OCI-LY7 (cell line): Measurements from ENCODE around the gene IQSEC2. TPM values are rescaled to one million over a fixed set of nuclear protein-coding genes. Genes with fewer than 3 reads are reported as not detected.

ENCODE experiments used
- BruUV-seq: library from RNA; stranded (reverse); fragments of 400-500 nt; replicated peaks from 2 replicates; lab custom pipeline; 2021; lab: Mats Ljungman, UMichigan
- CTCF ChIA-PET: fragments of 300-600 bp; sonication (Branson Sonifier 250); formaldehyde crosslinking; loops from one replicate; lab custom pipeline; 2022; ENCODE audit warnings: antibody characterized with exemption; ENCODE audit not compliant: unreplicated experiment; lab: Charles Lee
- POLR2A ChIA-PET: fragments of 300-600 bp; sonication (Branson Sonifier 250); formaldehyde crosslinking; loops from one replicate; lab custom pipeline; 2022; ENCODE audit warnings: antibody characterized with exemption; lab: Charles Lee
- DNase-seq: peaks from one replicate; pipeline ENCODE4 v3.0.0-alpha.2; 2015; ENCODE audit warnings: low spot score
- H2AFZ ChIP-seq: fragments of 200-600 bp; sonication (generic), shearing (Covaris generic); 2 replicates; pipeline ENCODE4 v1.6.1; 2014; ENCODE audit warnings: mild to moderate bottlenecking, antibody characterized with exemption, low read length, moderate library complexity
- H3K27ac ChIP-seq: fragments of 200-600 bp; sonication (generic); 2 replicates; pipeline ENCODE4 v1.5.1; 2014; ENCODE audit warnings: mixed run types, low read depth, mild to moderate bottlenecking, moderate library complexity, low read length, inconsistent platforms; ENCODE audit not compliant: poor library complexity, severe bottlenecking
- H3K36me3 ChIP-seq: fragments of 200-600 bp; sonication (generic); 2 replicates; pipeline ENCODE4 v1.6.1; 2014; ENCODE audit warnings: mild to moderate bottlenecking, antibody characterized with exemption, low read length, moderate library complexity, mixed read lengths; ENCODE audit not compliant: insufficient read depth
- H3K4me1 ChIP-seq: fragments of 200-600 bp; sonication (generic); 2 replicates; pipeline ENCODE4 v1.5.1; 2014; ENCODE audit warnings: mild to moderate bottlenecking, low read length; ENCODE audit not compliant: insufficient read depth, poor library complexity, severe bottlenecking
- H3K4me2 ChIP-seq: fragments of 200-600 bp; sonication (generic); 2 replicates; pipeline ENCODE4 v1.6.1; 2014; ENCODE audit warnings: mild to moderate bottlenecking, low read length
- H3K4me3 ChIP-seq: fragments of 200-600 bp; sonication (generic); 2 replicates; pipeline ENCODE4 v1.5.1; 2014; ENCODE audit warnings: mild to moderate bottlenecking, low read depth, low read length; ENCODE audit not compliant: poor library complexity, severe bottlenecking
- H3K79me2 ChIP-seq: fragments of 200-600 bp; sonication (generic); 2 replicates; pipeline ENCODE4 v1.6.1; 2016; ENCODE audit warnings: low read depth, mild to moderate bottlenecking, low read length, moderate library complexity, mixed read lengths; ENCODE audit not compliant: insufficient read depth
- H3K9me2 ChIP-seq: fragments of 200-600 bp; sonication (generic); 2 replicates; pipeline ENCODE4 v1.6.1; 2016; ENCODE audit warnings: mild to moderate bottlenecking, low read length, mixed read lengths; ENCODE audit not compliant: insufficient read depth
- H3K9me3 ChIP-seq: fragments of 200-600 bp; sonication (generic); 2 replicates; pipeline ENCODE4 v1.6.1; 2014; ENCODE audit warnings: mild to moderate bottlenecking, mixed run types, low read length, mixed read lengths
- H4K20me1 ChIP-seq: fragments of 200-600 bp; sonication (generic); 2 replicates; pipeline ENCODE4 v1.6.1; 2014; ENCODE audit warnings: mild to moderate bottlenecking, antibody characterized with exemption, low read length, moderate library complexity, mixed read lengths; ENCODE audit not compliant: insufficient read depth
- CTCF ChIP-seq: fragments of 200-600 bp; sonication (generic); conservative IDR thresholded peaks from 2 replicates; pipeline ENCODE4 v1.5.1; 2014; ENCODE audit warnings: mild to moderate bottlenecking, antibody characterized with exemption, low read length, moderate library complexity, mixed read lengths
- EZH2phosphoT487 ChIP-seq: fragments of 200-600 bp; sonication (generic); IDR thresholded peaks from 2 replicates; pipeline ENCODE4 v1.6.1; 2018; ENCODE audit warnings: low read depth, borderline replicate concordance, mild to moderate bottlenecking, mixed run types, antibody characterized with exemption, low read length, moderate library complexity, mixed read lengths
- intact Hi-C: fragments of 100-400 bp; cut with micrococcal nuclease; formaldehyde crosslinking; loops from one replicate; pipeline ENCODE4 v1.10.0; 2022; ENCODE audit not compliant: unreplicated experiment
- total RNA-seq, 2 experiments: library from RNA; depleted of rRNA in 1 of 2; stranded (reverse); fragments of >200 nt in 1 of 2; shearing (Covaris generic) in 1 of 2; gene quantifications; 2 replicates each; pipeline ENCODE4 v1.2.3, GENCODE V29; 2014 to 2022

The IQSEC2 gene
- total RNA-seq, 2 experiments from 2014 or later, result not detected

- no TSS peak for BruUV-seq
- Histone ChIP-seq H3K27ac (no peak overlapping the region), H3K4me1 (peaks cover 9% of the 10 kb centered on the region), H3K79me2 (no peaks in the 10 kb centered on the region), H3K4me2 (peak overlapping the region; percentile 41; the same call in 1 of the 2 replicates), H2AFZ (peak overlapping the region; percentile 81; the same call in 1 of the 2 replicates), H3K36me3 (no peaks in the 10 kb centered on the region), H3K9me3 (no peaks in the 10 kb centered on the region), H3K9me2 (no peaks in the 10 kb centered on the region), H3K4me3 (no peak overlapping the region), H4K20me1 (no peaks in the 10 kb centered on the region)
- TF ChIP-seq EZH2phosphoT487, result no peak
- no peak for TF ChIP-seq CTCF
- intact Hi-C loops, result no loop called here
- CTCF ChIA-PET, result no interaction called here
- POLR2A ChIA-PET, result interaction anchor here (0.6 kb wide), 1 partner anchor 42 kb away, joined by 4 read pairs; no protein-coding TSS in a partner anchor
- peak; percentile 18 for DNase-seq
Observed at GRCh38 chrX:53287493-53288138, 6.2 kb upstream of the IQSEC2 start.

- Histone ChIP-seq H3K4me1 (peaks cover 9% of the 10 kb centered on the region), H3K9me3 (no peaks in the 10 kb centered on the region), H3K4me3 (no peak overlapping the region), H3K4me2 (no peak overlapping the region), H3K9me2 (no peaks in the 10 kb centered on the region), H3K79me2 (no peaks in the 10 kb centered on the region), H3K36me3 (no peaks in the 10 kb centered on the region), H2AFZ (no peak overlapping the region), H4K20me1 (no peaks in the 10 kb centered on the region), H3K27ac (no peak overlapping the region)
- TF ChIP-seq CTCF, result no peak
- TF ChIP-seq EZH2phosphoT487, result no peak
- DNase-seq, result no peak
- BruUV-seq, result no TSS peak
- ChIA-PET POLR2A (no interaction called here), CTCF (no interaction called here)
- intact Hi-C loops, result no loop called here
Observed at GRCh38 chrX:53286171-53286570, 4.8 kb upstream of the IQSEC2 start.

GRCh38 chrX:53285591-53285990, 4.2 kb upstream of the IQSEC2 start:
- Histone ChIP-seq H3K79me2 (no peaks in the 10 kb centered on the region), H3K4me2 (no peak overlapping the region), H3K4me3 (no peak overlapping the region), H4K20me1 (no peaks in the 10 kb centered on the region), H3K9me2 (no peaks in the 10 kb centered on the region), H2AFZ (no peak overlapping the region), H3K9me3 (no peaks in the 10 kb centered on the region), H3K4me1 (peaks cover 9% of the 10 kb centered on the region), H3K27ac (no peak overlapping the region), H3K36me3 (no peaks in the 10 kb centered on the region)
- POLR2A ChIA-PET, result no interaction called here
- BruUV-seq, result no TSS peak
- no peak for DNase-seq
- intact Hi-C loops, result no loop called here
- CTCF ChIA-PET, result no interaction called here
- TF ChIP-seq EZH2phosphoT487, result no peak
- no peak for TF ChIP-seq CTCF
